Smooth muscle cell (in vitro differentiated cells): ENCODE measurements around the gene ADRA2A. TPM values are rescaled to one million over a fixed set of nuclear protein-coding genes. Genes with fewer than 3 reads are reported as not detected.

Experiments
- DNase-seq: peaks from one replicate; lab custom pipeline; 2025; ENCODE audit not compliant: unreplicated experiment; lab: John Stamatoyannopoulos, UW
- H2AFZ ChIP-seq: fragments of 200-600 bp; sonication (generic); 2 replicates; pipeline ENCODE4 v1.6.0; 2016; ENCODE audit warnings: antibody characterized with exemption, low read depth, mild to moderate bottlenecking
- H3F3A ChIP-seq: fragments of 200-600 bp; sonication (generic); 2 replicates; pipeline ENCODE4 v1.6.0; 2017; ENCODE audit warnings: antibody characterized with exemption, low read depth
- H3K27ac ChIP-seq: fragments of 200-600 bp; sonication (generic); 2 replicates; pipeline ENCODE4 v1.5.1; 2016; ENCODE audit warnings: low read depth, mild to moderate bottlenecking
- H3K27me3 ChIP-seq: fragments of 200-600 bp; sonication (generic); 2 replicates; pipeline ENCODE4 v1.6.1; 2016; ENCODE audit warnings: low read depth, mild to moderate bottlenecking
- H3K36me3 ChIP-seq: fragments of 200-600 bp; sonication (generic); 2 replicates; pipeline ENCODE4 v1.5.1; 2016; ENCODE audit warnings: low read depth
- H3K4me1 ChIP-seq: fragments of 200-600 bp; sonication (generic); 2 replicates; pipeline ENCODE4 v1.5.1; 2016; ENCODE audit warnings: low read depth
- H3K4me2 ChIP-seq: fragments of 200-600 bp; sonication (generic); 2 replicates; pipeline ENCODE4 v1.6.0; 2016; ENCODE audit warnings: mild to moderate bottlenecking
- H3K4me3 ChIP-seq: fragments of 200-600 bp; sonication (generic); 2 replicates; pipeline ENCODE4 v1.5.1; 2016; ENCODE audit warnings: mild to moderate bottlenecking
- H3K79me2 ChIP-seq: fragments of 200-600 bp; sonication (generic); 2 replicates; pipeline ENCODE4 v1.6.0; 2016; ENCODE audit warnings: low read depth, mild to moderate bottlenecking
- H3K9ac ChIP-seq: fragments of 200-600 bp; sonication (generic); 2 replicates; pipeline ENCODE4 v1.6.0; 2016; ENCODE audit warnings: low read depth
- H3K9me3 ChIP-seq: fragments of 200-600 bp; sonication (generic); replicated peaks from 2 replicates; pipeline ENCODE4 v1.5.1; 2016; ENCODE audit warnings: low read depth
- H4K20me1 ChIP-seq: fragments of 200-600 bp; sonication (generic); 2 replicates; pipeline ENCODE4 v1.6.0; 2016; ENCODE audit warnings: low read depth
- whole genome bisulfite sequencing: methylation state at CpG from one replicate; pipeline ENCODE4 v1.1.7; 2016; ENCODE audit warnings: low lambda C conversion rate; 5-methylcytosine and 5-hydroxymethylcytosine counted together
- polyA plus RNA-seq: library from polyadenylated mRNA; unstranded; fragments of >200 nt; fragmentation: Nextera tagmentation; extraction: Ambion mirVana; gene quantifications from 2 replicates; pipeline ENCODE4 v1.2.1, GENCODE V29; 2016
- total RNA-seq: library from RNA; depleted of rRNA; stranded (reverse); fragments of >200 nt; gene quantifications from 2 replicates; pipeline ENCODE4 v1.2.3, GENCODE V29; 2014
- TF ChIP-seq, protein P1 (sequence below): fragments of 200-600 bp; sonication (generic); IDR thresholded peaks from 2 replicates; pipeline ENCODE4 v1.5.1; 2017; ENCODE audit warnings: borderline replicate concordance, mild to moderate bottlenecking, antibody characterized with exemption; ENCODE audit not compliant: insufficient read depth, poor library complexity, severe bottlenecking

ADRA2A gene
- total and polyA plus RNA-seq, 2 experiments from 2014 or later, result 0.67 to 3.8 TPM

DNA sequence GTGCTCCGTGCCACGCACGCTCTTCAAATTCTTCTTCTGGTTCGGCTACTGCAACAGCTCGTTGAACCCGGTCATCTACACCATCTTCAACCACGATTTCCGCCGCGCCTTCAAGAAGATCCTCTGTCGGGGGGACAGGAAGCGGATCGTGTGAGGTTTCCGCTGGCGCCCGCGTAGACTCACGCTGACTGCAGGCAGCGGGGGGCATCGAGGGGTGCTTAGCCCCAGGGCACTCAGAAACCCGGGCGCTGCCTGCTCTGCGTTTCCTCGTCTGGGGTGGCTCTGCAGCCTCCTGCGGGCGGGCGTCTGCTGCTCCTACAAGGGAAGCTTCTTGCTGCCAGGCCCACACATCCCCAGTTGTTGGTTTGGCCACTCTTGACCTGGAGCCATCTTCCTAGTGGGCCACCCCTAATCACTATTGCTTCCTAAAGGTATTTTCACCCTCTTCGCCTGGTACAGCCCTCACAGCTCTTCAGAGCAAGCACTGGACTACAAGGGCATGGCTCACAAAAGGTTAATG, 2.5 kb downstream of the ADRA2A start:
- no peak overlapping the region for H3K27ac ChIP-seq
- 70% methylated on average over 28 of the region's 28 CpGs for WGBS
- H3K4me1 ChIP-seq, result peaks cover 5% of the 10 kb centered on the region
- no peaks in the 10 kb centered on the region for H3F3A ChIP-seq
- no peak overlapping the region for H3K4me2 ChIP-seq
- no peaks in the 10 kb centered on the region for H3K9me3 ChIP-seq
- peaks cover 69% of the 10 kb centered on the region for H3K27me3 ChIP-seq
- H3K4me3 ChIP-seq, result no peak overlapping the region
- no peak for DNase-seq
- no peaks in the 10 kb centered on the region for H4K20me1 ChIP-seq
- no peak overlapping the region for H3K9ac ChIP-seq
- no peak overlapping the region for H2AFZ ChIP-seq
- H3K36me3 ChIP-seq, result no peaks in the 10 kb centered on the region
- TF ChIP-seq, protein P1, sequence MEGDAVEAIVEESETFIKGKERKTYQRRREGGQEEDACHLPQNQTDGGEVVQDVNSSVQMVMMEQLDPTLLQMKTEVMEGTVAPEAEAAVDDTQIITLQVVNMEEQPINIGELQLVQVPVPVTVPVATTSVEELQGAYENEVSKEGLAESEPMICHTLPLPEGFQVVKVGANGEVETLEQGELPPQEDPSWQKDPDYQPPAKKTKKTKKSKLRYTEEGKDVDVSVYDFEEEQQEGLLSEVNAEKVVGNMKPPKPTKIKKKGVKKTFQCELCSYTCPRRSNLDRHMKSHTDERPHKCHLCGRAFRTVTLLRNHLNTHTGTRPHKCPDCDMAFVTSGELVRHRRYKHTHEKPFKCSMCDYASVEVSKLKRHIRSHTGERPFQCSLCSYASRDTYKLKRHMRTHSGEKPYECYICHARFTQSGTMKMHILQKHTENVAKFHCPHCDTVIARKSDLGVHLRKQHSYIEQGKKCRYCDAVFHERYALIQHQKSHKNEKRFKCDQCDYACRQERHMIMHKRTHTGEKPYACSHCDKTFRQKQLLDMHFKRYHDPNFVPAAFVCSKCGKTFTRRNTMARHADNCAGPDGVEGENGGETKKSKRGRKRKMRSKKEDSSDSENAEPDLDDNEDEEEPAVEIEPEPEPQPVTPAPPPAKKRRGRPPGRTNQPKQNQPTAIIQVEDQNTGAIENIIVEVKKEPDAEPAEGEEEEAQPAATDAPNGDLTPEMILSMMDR, result no peak
- no peaks in the 10 kb centered on the region for H3K79me2 ChIP-seq

DNA sequence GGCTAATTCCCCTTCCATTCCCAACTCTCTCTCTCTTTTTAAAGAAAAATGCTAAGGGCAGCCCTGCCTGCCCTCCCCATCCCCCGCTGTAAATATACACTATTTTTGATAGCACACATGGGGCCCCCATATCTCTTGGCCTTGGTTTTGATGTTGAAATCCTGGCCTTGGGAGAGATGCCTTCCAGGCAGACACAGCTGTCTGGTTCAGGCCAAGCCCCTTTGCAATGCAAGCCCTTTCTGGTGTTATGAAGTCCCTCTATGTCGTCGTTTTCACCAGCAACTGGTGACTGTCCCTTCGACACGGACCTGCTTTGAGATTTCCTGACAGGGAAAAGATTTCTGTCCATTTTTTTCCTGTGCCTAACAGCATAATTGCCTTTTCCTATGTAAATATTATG, 3.0 kb downstream of the ADRA2A start:
- Histone ChIP-seq H4K20me1 (no peaks in the 10 kb centered on the region), H3K4me2 (no peak overlapping the region), H3K4me1 (peaks cover 5% of the 10 kb centered on the region), H3K79me2 (no peaks in the 10 kb centered on the region), H3K4me3 (no peak overlapping the region), H2AFZ (no peak overlapping the region), H3K9ac (no peak overlapping the region), H3K27me3 (peaks cover 65% of the 10 kb centered on the region), H3K9me3 (no peaks in the 10 kb centered on the region), H3K36me3 (no peaks in the 10 kb centered on the region), H3F3A (no peaks in the 10 kb centered on the region), H3K27ac (no peak overlapping the region)
- no peak for DNase-seq
- TF ChIP-seq, protein P1, result no peak
- WGBS, result 70% methylated on average over 5 of the region's 5 CpGs

DNA sequence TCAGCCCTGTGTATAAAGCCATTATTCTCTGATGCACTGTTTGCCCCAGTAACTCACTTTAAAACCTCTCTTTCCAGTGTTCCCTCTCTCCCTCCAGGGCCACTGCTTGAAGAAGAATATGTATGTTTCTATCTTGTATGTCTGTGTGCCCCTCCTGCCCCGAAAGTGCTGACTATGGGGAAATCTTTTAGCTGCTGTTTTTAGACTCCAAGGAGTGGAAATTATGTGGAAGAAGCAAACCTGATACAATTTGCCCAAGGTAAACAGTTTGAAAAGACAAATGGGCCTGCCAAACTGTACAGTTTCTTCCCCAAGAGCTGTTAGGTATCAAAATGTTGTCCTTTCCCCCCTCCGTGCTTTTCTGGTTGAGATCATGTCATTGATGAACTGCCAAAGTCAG, 3.4 kb downstream of the ADRA2A start:
- H3K4me2 ChIP-seq, result no peak overlapping the region
- no peaks in the 10 kb centered on the region for H3K9me3 ChIP-seq
- H3K27me3 ChIP-seq, result peaks cover 60% of the 10 kb centered on the region
- 90% methylated on average over 2 of the region's 2 CpGs for WGBS
- no peak overlapping the region for H2AFZ ChIP-seq
- peaks cover 5% of the 10 kb centered on the region for H3K4me1 ChIP-seq
- no peak overlapping the region for H3K4me3 ChIP-seq
- no peak for DNase-seq
- H4K20me1 ChIP-seq, result no peaks in the 10 kb centered on the region
- H3K9ac ChIP-seq, result no peak overlapping the region
- TF ChIP-seq, protein P1, result no peak
- H3K79me2 ChIP-seq, result no peaks in the 10 kb centered on the region
- H3K36me3 ChIP-seq, result no peaks in the 10 kb centered on the region
- no peaks in the 10 kb centered on the region for H3F3A ChIP-seq
- no peak overlapping the region for H3K27ac ChIP-seq

DNA sequence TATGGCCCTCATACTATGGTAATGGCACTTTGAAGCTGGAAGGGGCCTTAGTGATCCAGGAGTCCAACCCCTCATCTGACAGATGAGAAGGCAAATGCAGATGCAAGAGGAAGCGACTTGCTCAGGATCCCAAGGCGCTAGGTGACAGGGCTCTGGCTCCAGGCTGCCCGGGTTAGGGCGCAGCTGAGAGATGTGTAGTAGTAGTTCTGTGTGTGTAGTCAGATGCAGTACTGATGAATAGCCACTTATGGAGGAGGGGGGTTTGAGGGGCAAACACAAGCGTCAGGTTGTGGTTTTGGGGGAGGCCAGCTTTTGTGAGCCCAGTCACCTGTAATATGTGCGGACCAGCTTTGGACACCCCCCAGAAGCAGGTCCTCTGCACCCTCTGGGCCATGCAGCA, 4.8 kb downstream of the ADRA2A start:
- whole genome bisulfite sequencing, result 94% methylated on average over 6 of the region's 6 CpGs
- TF ChIP-seq, protein P1, result no peak
- Histone ChIP-seq H3F3A (no peaks in the 10 kb centered on the region), H3K9me3 (no peaks in the 10 kb centered on the region), H3K9ac (no peak overlapping the region), H3K79me2 (no peaks in the 10 kb centered on the region), H3K4me2 (no peak overlapping the region), H3K4me1 (peaks cover 5% of the 10 kb centered on the region), H3K4me3 (no peak overlapping the region), H2AFZ (no peak overlapping the region), H3K27me3 (peaks cover 46% of the 10 kb centered on the region), H4K20me1 (no peaks in the 10 kb centered on the region), H3K27ac (no peak overlapping the region), H3K36me3 (no peaks in the 10 kb centered on the region)
- DNase-seq, result no peak
